OCI-LY1 (cell line): ENCODE results near the gene FSTL5.

Experiments used
- CTCF ChIP-seq: fragments of 200-600 bp; sonication (generic), shearing (Covaris generic); IDR thresholded peaks from 2 replicates; pipeline ENCODE4 v1.5.1; 2017; ENCODE audit warnings: mild to moderate bottlenecking, antibody characterized with exemption, low read length, moderate library complexity, mixed read lengths
- EZH2 ChIP-seq: fragments of 200-600 bp; sonication (generic), shearing (Covaris generic); IDR thresholded peaks from 2 replicates; pipeline ENCODE4 v1.8.0; 2017; ENCODE audit warnings: borderline replicate concordance, mixed run types, mild to moderate bottlenecking, antibody characterized with exemption, low read length, moderate library complexity, mixed read lengths

- TF ChIP-seq EZH2 (no peak), CTCF (no peak)
Observed at GRCh38 chr4:162075726-162076125, 88.1 kb downstream of the FSTL5 start.
